Liver (tissue), 9 donors: ENCODE results near the gene ADRA2C. TPM values are rescaled to one million over a fixed set of nuclear protein-coding genes. Genes with fewer than 3 reads are reported as not detected.

Source experiments
- DNase-seq: peaks from one replicate; pipeline ENCODE4 v3.0.0-alpha.2; 2017; ENCODE audit warnings: low spot score
- H3K27ac ChIP-seq, 2 donors: one replicate each; pipeline ENCODE4 v1.7.0; 2013; ENCODE audit warnings: inconsistent platforms in 2 of 2, low read length in 2 of 2, control low read depth in 1 of 2, low read depth in 1 of 2, mild to moderate bottlenecking in 1 of 2
- H3K27me3 ChIP-seq, 4 donors: one replicate each; pipeline versions ENCODE4 v1.6.1 to v1.7.0; 2013; ENCODE audit warnings: low read length in 3 of 4, inconsistent platforms in 1 of 4, mild to moderate bottlenecking in 1 of 4, moderate library complexity in 1 of 4; ENCODE audit not compliant: control insufficient read depth in 4 of 4, insufficient read depth in 4 of 4
- H3K36me3 ChIP-seq, 4 donors: one replicate each; pipeline versions ENCODE4 v1.6.1 to v1.7.0; 2013; ENCODE audit warnings: low read length in 3 of 4, mild to moderate bottlenecking in 3 of 4, low read depth in 1 of 4, moderate library complexity in 1 of 4; ENCODE audit not compliant: control insufficient read depth in 4 of 4, insufficient read depth in 3 of 4
- H3K4me1 ChIP-seq, 4 donors: one replicate each; pipeline versions ENCODE4 v1.6.1 to v1.7.0; 2013; ENCODE audit warnings: low read length in 3 of 4, mild to moderate bottlenecking in 3 of 4, moderate library complexity in 1 of 4; ENCODE audit not compliant: control insufficient read depth in 4 of 4, insufficient read depth in 4 of 4
- H3K4me3 ChIP-seq, 3 donors: one replicate each; pipeline versions ENCODE4 v1.6.1 to v1.7.0; 2013; ENCODE audit warnings: low read length in 3 of 3, control low read depth in 1 of 3, low read depth in 1 of 3, mild to moderate bottlenecking in 1 of 3
- H3K9ac ChIP-seq, 2 donors: one replicate each; pipeline ENCODE4 v1.7.0; 2013; ENCODE audit warnings: low read length in 2 of 2, mild to moderate bottlenecking in 2 of 2, moderate library complexity in 2 of 2, control low read depth in 1 of 2, low read depth in 1 of 2
- H3K9me3 ChIP-seq, 4 donors: one replicate each; pipeline versions ENCODE4 v1.6.1 to v1.7.0; 2013; ENCODE audit warnings: low read length in 3 of 4; ENCODE audit not compliant: control insufficient read depth in 4 of 4
- ATF3 ChIP-seq: IDR thresholded peaks from 2 replicates; pipeline ENCODE4 v1.6.1; 2016; ENCODE audit warnings: antibody characterized with exemption
- CTCF ChIP-seq: fragments of 150-350 bp; IDR thresholded peaks from 2 replicates; pipeline ENCODE4 v1.5.1; 2017; ENCODE audit warnings: improper control_type of control experiment, low read depth, low read length; ENCODE audit not compliant: missing input control
- EGR1 ChIP-seq, 2 donors: IDR thresholded peaks; 2 replicates each; pipeline ENCODE4 v1.6.1; 2016 to 2018; ENCODE audit warnings: antibody characterized with exemption in 2 of 2, low read depth in 2 of 2
- FOXA2 ChIP-seq: IDR thresholded peaks from 2 replicates; pipeline ENCODE4 v1.6.1; 2016; ENCODE audit warnings: antibody characterized with exemption
- GABPA ChIP-seq, 2 donors: IDR thresholded peaks in 1 of 2; conservative IDR thresholded peaks in 1 of 2; 2 replicates each; pipeline ENCODE4 v1.6.1; 2016; ENCODE audit warnings: antibody characterized with exemption in 2 of 2, mild to moderate bottlenecking in 1 of 2, moderate library complexity in 1 of 2
- HNF4A ChIP-seq, 2 donors: conservative IDR thresholded peaks; 2 replicates each; pipeline ENCODE4 v1.6.1; 2016; ENCODE audit warnings: antibody characterized with exemption in 2 of 2, mild to moderate bottlenecking in 2 of 2
- HNF4G ChIP-seq: IDR thresholded peaks from 2 replicates; pipeline ENCODE4 v1.6.1; 2016; ENCODE audit warnings: antibody characterized with exemption
- JUND ChIP-seq, 2 donors: IDR thresholded peaks; 2 replicates each; pipeline ENCODE4 v1.6.1; 2016; ENCODE audit warnings: antibody characterized with exemption in 2 of 2
- NR2F2 ChIP-seq: IDR thresholded peaks from 2 replicates; pipeline ENCODE4 v1.6.1; 2016; ENCODE audit warnings: antibody characterized with exemption
- RXRA ChIP-seq, 2 donors: IDR thresholded peaks; 2 replicates each; pipeline ENCODE4 v1.6.1; 2017 to 2018; ENCODE audit warnings: antibody characterized with exemption in 2 of 2, mild to moderate bottlenecking in 1 of 2
- TAF1 ChIP-seq: conservative IDR thresholded peaks from 2 replicates; pipeline ENCODE4 v1.6.1; 2016; ENCODE audit warnings: antibody characterized with exemption, mild to moderate bottlenecking
- YY1 ChIP-seq: IDR thresholded peaks from 2 replicates; pipeline ENCODE4 v1.6.1; 2016; ENCODE audit warnings: antibody characterized with exemption, mild to moderate bottlenecking
- WGBS: extraction: QIAGEN DNeasy Blood & Tissue Kit; methylation state at CpG from one replicate; pipeline ENCODE4 v1.1.7; 2013; 5-methylcytosine and 5-hydroxymethylcytosine counted together
- polyA plus RNA-seq, 2 donors: library from polyadenylated mRNA; stranded (reverse) in 1 of 2; unstranded in 1 of 2; fragments of 200-250 nt in 1 of 2; fragments of >200 nt in 1 of 2; fragmentation: Nextera tagmentation in 1 of 2; extraction: Ambion mirVana in 1 of 2; gene quantifications; one replicate each; pipeline versions ENCODE4 v1.2.1 to v1.2.3, GENCODE V29; 2013 to 2015
- total RNA-seq, 2 donors: library from RNA; depleted of rRNA; stranded (reverse); fragments of >200 nt; gene quantifications; one replicate each; pipeline ENCODE4 v1.2.3, GENCODE V29; 2014
- TF ChIP-seq, protein P1 (sequence below): IDR thresholded peaks from 2 replicates; pipeline ENCODE4 v1.6.1; 2016; ENCODE audit warnings: antibody characterized with exemption, mild to moderate bottlenecking
- donor health status: healthy.
- donor health status: healthy.
- donor health status: healthy.
- donor health status: healthy.
- donor health status: healthy.

The ADRA2C gene
- total and polyA plus RNA-seq, 4 donors = 0.19 to 1.1 (median 0.28) TPM; not detected in 1

DNA sequence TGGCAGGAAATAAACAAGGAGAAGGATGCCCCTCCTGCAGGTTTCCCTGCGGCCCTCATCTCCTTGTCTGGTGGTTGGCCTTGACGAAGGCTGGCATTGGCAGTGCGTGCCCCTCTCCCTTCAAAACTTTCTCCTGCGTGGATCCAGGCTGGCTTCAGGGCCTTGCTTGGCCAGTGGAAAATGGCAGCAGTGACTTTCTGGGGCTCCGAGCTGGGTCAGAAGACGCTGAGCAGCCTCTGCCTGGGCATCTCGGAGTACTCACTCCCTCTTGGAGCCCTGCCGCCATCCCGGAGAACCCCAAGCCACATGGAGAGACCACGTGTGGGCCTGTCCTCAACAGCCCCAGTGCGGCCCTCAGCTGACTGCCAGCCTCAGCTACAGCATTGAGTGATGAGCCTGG, 39.5 kb downstream of the ADRA2C start:
- 95% methylated on average over 11 of the region's 11 CpGs for WGBS

GRCh38 chr4:3807311-3807710, 41.1 kb downstream of the ADRA2C start:
- H3K9ac ChIP-seq = no peak overlapping the region
- DNase-seq = no peak
- TF ChIP-seq YY1 (no peak), HNF4G (no peak), EGR1 (IDR thresholded peaks at IDR 0.05; ENCODE audit: low read depth in 2 of 2) (no peak), TAF1 (no peak), RXRA (IDR thresholded peaks at IDR 0.05) (no peak), ATF3 (no peak), JUND (IDR thresholded peaks at IDR 0.05) (no peak)
- TF ChIP-seq, protein P1, sequence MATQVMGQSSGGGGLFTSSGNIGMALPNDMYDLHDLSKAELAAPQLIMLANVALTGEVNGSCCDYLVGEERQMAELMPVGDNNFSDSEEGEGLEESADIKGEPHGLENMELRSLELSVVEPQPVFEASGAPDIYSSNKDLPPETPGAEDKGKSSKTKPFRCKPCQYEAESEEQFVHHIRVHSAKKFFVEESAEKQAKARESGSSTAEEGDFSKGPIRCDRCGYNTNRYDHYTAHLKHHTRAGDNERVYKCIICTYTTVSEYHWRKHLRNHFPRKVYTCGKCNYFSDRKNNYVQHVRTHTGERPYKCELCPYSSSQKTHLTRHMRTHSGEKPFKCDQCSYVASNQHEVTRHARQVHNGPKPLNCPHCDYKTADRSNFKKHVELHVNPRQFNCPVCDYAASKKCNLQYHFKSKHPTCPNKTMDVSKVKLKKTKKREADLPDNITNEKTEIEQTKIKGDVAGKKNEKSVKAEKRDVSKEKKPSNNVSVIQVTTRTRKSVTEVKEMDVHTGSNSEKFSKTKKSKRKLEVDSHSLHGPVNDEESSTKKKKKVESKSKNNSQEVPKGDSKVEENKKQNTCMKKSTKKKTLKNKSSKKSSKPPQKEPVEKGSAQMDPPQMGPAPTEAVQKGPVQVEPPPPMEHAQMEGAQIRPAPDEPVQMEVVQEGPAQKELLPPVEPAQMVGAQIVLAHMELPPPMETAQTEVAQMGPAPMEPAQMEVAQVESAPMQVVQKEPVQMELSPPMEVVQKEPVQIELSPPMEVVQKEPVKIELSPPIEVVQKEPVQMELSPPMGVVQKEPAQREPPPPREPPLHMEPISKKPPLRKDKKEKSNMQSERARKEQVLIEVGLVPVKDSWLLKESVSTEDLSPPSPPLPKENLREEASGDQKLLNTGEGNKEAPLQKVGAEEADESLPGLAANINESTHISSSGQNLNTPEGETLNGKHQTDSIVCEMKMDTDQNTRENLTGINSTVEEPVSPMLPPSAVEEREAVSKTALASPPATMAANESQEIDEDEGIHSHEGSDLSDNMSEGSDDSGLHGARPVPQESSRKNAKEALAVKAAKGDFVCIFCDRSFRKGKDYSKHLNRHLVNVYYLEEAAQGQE = no peak
- 51% methylated on average over 6 of the region's 6 CpGs for WGBS
- no peaks in the 10 kb centered on the region for H3K4me1 ChIP-seq
- no peaks in the 10 kb centered on the region for H3K9me3 ChIP-seq
- H3K4me3 ChIP-seq = no peak overlapping the region
- H3K27ac ChIP-seq = no peak overlapping the region
- peaks cover 0 to 2% (median 0%) of the 10 kb centered on the region in 4 donors for H3K27me3 ChIP-seq
- H3K36me3 ChIP-seq = no peaks in the 10 kb centered on the region

More for the DNA sequence above, 39.5 kb downstream of the ADRA2C start:
- TF ChIP-seq HNF4G (no peak), CTCF (no peak), HNF4A (conservative IDR thresholded peaks at IDR 0.05) (no peak), NR2F2 (no peak), ATF3 (no peak), GABPA (IDR thresholded peaks at IDR 0.05 in 1 of 2, conservative IDR thresholded peaks at IDR 0.05 in 1 of 2) (no peak), FOXA2 (no peak), YY1 (no peak)
- Histone ChIP-seq H3K36me3 (no peaks in the 10 kb centered on the region), H3K4me3 (no peak overlapping the region), H3K27me3 (peaks cover 0 to 2% (median 0%) of the 10 kb centered on the region in 4 donors), H3K9ac (no peak overlapping the region), H3K27ac (no peak overlapping the region), H3K9me3 (no peaks in the 10 kb centered on the region), H3K4me1 (no peaks in the 10 kb centered on the region)
- no peak for DNase-seq
